ENCODE results near the gene PPP1R36.
"Not testable (repeated sequence)": the region's sequence is repeated elsewhere in the genome, so short reads cannot be mapped to it uniquely, and the experiment has no call there.

PPP1R36 gene

GRCh38 chr14:64566651-64567122 is 16.9 kb downstream of the PPP1R36 start:
- DNase-seq (ENCODE audit: low spot score), result no peak

DNA sequence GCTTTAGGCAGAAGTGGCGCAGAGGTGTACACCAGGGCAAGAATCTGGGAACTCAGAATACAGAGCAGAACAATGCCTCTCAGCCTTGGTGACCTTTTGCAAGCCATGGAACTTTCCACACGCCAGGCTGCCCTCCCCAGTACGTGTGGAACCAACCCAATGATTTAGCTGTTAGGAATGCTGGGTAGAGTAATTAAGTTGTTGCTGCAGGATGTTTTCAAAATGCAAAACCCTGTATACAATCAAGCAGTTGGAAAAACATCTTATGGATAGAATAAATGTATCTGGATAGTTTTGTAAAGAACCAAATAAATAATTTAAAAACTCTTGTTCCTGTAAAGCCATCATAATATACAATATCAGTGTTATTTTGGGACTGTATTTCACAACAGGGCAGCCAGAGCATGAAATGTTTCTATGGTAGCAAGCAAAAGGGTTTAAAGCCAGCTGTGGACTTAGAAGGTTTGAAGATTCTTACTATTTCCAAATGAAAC is 19.4 kb downstream of the PPP1R36 start:
- DNase-seq (ENCODE audit: low spot score), result no peak

- not testable (repeated sequence) for DNase-seq (ENCODE audit: low spot score)
Measured at GRCh38 chr14:64569646-64570045, 19.9 kb downstream of the PPP1R36 start.

- DNase-seq (ENCODE audit: low spot score), result no peak
Measured at GRCh38 chr14:64572386-64573104, 22.8 kb downstream of the PPP1R36 start.

- no peak for DNase-seq (ENCODE audit: low spot score)
Measured at GRCh38 chr14:64573109-64573508, 23.3 kb downstream of the PPP1R36 start.

GRCh38 chr14:64574371-64575107 is 24.8 kb downstream of the PPP1R36 start:
- no peak for DNase-seq (ENCODE audit: low spot score)

- DNase-seq (ENCODE audit: low spot score), result no peak
Measured at GRCh38 chr14:64577211-64577610, 27.4 kb downstream of the PPP1R36 start.

- no peak for DNase-seq (ENCODE audit: low spot score)
Measured at GRCh38 chr14:64580467-64580866, 30.7 kb downstream of the PPP1R36 start.

DNA sequence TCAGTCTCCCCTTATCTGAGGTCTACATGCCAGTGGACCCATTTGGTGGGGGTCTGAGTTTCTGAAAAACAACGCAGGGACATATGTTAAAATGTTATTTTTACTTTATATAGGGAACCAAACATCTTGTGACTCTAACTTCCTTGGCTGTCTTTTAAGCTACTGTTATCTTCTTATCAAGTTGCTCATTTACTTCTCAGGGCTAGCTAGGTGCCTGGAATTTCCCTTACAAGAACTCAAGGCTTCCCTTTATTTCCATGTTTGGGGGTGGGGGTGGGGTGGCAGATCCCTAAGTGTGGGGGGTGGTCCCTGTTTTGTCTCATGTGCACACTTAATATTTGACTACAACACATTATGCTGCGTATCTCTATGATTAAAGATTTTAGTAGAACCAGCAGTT is 31.6 kb downstream of the PPP1R36 start:
- no peak for DNase-seq (ENCODE audit: low spot score)

GRCh38 chr14:64581817-64582216 is 32.1 kb downstream of the PPP1R36 start:
- no peak for DNase-seq (ENCODE audit: low spot score)

DNA sequence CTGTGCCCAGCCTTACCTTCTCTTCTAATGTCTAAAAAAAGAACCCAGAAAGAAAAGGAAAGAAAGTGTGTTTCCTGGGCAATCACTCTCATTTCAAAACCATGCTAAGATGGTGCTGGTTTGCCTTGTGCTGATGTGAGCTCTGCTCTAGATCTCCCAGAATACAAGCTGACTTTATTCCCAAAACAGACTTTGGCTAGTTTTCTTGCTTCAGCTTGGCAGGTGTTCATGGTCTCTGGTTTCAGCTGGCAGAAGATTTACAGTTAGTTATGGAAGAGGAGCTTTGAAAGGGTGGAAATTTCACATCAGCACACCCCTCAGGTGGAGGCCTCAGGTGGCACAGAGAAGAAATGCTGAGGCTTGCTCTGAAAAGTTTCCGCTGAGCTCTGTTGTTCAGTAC is 34.4 kb downstream of the PPP1R36 start:
- no peak for DNase-seq (ENCODE audit: low spot score)

DNA sequence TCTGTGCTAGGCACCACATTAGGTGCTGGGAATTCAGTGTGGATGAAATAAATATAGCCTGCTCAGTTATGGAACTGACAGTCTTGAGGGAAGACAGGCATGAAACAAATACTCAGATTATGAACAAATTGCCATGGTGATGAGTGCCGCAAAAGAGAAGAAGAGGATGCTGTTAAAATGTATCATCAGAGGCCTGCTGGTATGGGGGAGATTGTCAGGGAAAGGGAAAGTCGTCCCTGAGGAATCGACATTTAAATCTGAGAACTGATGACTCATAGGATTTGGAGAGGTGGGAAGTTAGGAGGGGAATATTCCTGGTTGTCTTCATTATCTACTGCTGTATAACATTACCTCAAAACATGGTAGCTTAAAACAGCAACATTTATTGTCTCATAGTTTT is 42.0 kb downstream of the PPP1R36 start:
- DNase-seq (ENCODE audit: low spot score), result no peak

GRCh38 chr14:64594438-64594837 is 44.7 kb downstream of the PPP1R36 start:
- DNase-seq (ENCODE audit: low spot score), result no peak

DNA sequence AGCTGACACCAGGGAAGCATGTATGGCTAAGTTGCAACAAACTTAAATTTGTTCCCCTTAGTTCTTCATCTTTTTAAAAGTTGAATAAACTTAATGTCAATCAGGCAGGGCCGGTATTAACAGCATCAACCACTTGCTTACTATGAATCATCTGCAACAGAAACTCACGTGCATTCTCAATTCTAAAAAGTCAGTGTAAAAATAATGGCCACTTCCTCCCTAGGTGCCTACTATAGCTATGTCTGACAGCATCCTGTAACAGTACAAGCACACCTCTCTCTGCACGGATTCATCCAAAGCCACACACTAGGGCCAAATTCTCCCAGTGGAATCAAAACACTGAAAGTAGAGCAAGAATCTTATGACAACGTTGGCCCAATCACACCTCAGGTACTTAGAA is 48.6 kb downstream of the PPP1R36 start:
- no peak for DNase-seq (ENCODE audit: low spot score)

GRCh38 chr14:64601571-64601970 is 51.8 kb downstream of the PPP1R36 start:
- no peak for DNase-seq (ENCODE audit: low spot score)

- no peak for DNase-seq (ENCODE audit: low spot score)
Measured at GRCh38 chr14:64602826-64603225, 53.1 kb downstream of the PPP1R36 start.

- no peak for DNase-seq (ENCODE audit: low spot score)
Measured at GRCh38 chr14:64604001-64604400, 54.2 kb downstream of the PPP1R36 start.

GRCh38 chr14:64604881-64605280 is 55.1 kb downstream of the PPP1R36 start:
- DNase-seq (ENCODE audit: low spot score), result no peak

- DNase-seq (ENCODE audit: low spot score), result no peak
Measured at GRCh38 chr14:64605926-64606685, 56.3 kb downstream of the PPP1R36 start.

- DNase-seq (ENCODE audit: low spot score), result no peak
Measured at GRCh38 chr14:64610049-64610746, 60.4 kb downstream of the PPP1R36 start.

- DNase-seq (ENCODE audit: low spot score), result no peak
Measured at GRCh38 chr14:64611358-64612020, 61.7 kb downstream of the PPP1R36 start.

Measured in left forelimb (tissue), 1 donor.